GM21381 (cell line): ENCODE results near the gene SLC22A14.
"Not testable (repeated sequence)": the region's sequence is repeated elsewhere in the genome, so short reads cannot be mapped to it uniquely, and the experiment has no call there.

ENCODE experiments used
- ATAC-seq: cut with Tn5 transposase; IDR thresholded peaks from one replicate; pipeline ENCODE4 v1.9.1; 2021; ENCODE audit warnings: mild to moderate bottlenecking, moderate library complexity; ENCODE audit not compliant: unreplicated experiment

Gene SLC22A14

DNA sequence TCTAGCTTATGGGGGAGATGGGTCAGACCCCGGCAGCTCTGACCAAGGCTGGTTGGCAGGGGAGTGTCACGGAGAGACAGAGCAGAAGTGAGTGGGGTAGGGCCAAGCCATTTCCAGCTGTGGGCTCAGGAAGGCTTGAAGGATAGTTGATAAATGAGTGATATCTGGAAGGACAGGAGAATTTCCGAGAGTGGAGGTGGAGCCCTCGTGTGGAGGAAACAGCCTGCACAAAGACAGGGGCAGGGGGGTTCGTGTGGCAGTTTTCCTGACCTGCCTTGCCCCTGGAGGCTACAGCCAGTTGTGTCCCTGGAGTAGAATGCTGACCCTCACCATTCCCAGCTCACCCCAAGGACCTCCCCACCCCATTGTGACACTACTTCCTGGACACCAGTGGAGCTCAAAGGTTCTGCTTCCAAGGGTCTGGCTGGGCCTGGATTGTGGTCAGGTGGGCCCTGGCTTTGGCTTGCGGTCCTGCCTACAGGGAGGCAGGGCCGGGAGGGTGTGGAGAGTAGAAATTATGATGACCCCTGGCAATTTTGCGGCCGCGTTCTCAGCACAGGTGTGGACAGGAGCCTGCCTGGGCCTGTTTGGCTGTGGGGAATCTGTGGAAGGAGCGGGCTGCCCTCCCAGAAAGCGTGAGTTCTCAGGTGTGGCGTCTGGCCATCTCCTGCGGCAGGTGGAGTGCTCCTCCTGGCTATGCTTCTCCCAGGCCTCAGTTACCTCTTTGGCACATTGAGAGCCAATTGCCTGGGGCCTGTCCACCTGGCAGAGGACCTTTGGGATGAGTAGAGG is at the start of gene SLC22A14:
Gene SLC22A14, plus strand, starts transcription at position 400 of the 792 bp plus-strand sequence. CDS start 23,733 bp downstream, outside the sequence.
- ATAC-seq: no peak

GRCh38 chr3:38232701-38233100 is 49.4 kb upstream of the SLC22A14 start:
- ATAC-seq: no peak

- no peak for ATAC-seq
These were observed 46.6 kb upstream of the SLC22A14 start for GRCh38 chr3:38235466-38235865.

DNA sequence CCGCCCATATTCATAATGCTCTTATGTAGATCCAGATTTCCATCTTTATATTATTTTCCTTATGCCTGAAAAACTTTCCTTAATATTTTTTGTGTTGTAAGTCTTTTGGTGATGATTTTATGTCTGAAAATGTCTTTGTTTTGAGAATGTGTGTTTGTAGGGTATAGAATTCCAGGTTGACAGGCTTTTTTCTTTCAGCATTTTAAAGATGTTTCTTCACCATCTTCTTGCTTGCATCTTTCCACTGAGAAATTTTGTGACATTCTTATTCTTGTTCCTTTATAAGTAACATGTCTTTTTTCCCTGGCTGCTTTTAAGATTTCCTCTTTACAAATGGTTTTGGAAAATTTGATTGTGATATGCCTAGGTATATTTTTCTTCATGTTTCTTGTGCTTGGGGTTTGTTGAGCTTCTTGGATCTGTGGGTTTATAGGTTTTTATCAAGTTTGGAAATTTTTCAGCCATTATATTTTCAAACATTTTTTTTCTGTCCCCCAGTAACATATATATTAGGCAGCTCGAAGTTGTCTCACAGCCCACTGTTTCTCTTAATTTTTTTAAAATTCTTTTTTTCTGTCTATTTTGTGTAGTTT is 43.6 kb upstream of the SLC22A14 start:
- ATAC-seq: no peak

DNA sequence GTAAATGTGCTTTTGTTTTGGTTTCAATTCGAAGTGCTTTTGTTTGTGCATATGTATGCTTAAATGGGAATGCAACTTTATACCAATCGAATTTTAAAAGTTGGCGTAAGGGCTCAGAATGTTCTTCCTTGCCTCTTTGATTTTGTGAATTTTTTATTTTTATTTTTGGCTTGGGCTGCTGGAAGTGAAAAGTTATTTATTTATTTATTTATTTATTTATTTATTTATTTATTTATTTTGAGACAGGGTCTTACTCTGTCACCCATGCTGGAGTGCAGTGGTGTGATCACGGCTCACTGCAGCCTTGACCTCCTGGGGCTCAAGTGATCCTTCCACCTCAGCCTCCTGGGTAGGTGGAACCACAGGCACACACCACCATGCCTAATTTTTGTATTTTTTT is 39.3 kb upstream of the SLC22A14 start:
- ATAC-seq: not testable (repeated sequence)

DNA sequence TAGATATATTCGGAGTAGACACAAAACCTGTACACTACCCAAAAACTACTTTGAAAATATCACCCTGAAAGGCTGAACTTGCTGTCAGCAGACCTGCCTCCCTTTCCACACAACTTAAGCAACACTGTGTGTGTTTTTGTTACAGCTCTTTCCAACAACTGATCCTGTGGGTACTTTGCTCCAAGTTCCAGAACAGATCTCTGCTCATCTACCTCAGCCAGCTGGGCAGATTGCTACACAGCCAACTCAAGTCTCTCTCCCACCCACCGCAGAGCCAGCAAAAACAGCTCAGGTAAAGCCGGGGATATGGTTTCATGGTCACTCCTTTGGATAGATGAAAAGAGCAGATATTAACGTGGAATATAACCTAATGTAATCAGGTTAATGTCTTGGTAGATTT is 36.2 kb upstream of the SLC22A14 start:
- ATAC-seq: no peak

GRCh38 chr3:38247366-38248035 is 34.6 kb upstream of the SLC22A14 start:
- no peak for ATAC-seq

DNA sequence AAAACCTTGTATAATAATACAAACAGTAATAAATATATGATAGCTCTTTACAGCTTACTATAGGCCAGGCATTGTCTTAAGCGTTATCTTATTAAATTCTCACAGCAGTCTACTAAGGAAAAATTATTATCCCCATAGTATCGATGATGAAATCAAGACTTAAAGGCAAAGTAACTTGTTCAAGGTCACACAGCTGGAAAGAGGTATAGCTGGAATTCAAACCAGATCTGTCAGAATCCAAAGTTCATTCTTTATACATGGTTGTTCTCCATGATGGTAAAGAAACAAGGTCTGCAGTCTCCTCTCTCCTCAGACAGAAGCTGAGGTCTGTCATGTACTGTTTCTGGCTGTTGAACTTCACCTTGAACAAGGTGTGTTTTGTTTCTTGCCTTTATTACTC is 31.9 kb upstream of the SLC22A14 start:
- ATAC-seq: no peak

- ATAC-seq: no peak
These were observed 30.9 kb upstream of the SLC22A14 start for GRCh38 chr3:38251197-38251596.

GRCh38 chr3:38253704-38254103 is 28.4 kb upstream of the SLC22A14 start:
- no peak for ATAC-seq

- no peak for ATAC-seq
These were observed 27.2 kb upstream of the SLC22A14 start for GRCh38 chr3:38254872-38255271.

DNA sequence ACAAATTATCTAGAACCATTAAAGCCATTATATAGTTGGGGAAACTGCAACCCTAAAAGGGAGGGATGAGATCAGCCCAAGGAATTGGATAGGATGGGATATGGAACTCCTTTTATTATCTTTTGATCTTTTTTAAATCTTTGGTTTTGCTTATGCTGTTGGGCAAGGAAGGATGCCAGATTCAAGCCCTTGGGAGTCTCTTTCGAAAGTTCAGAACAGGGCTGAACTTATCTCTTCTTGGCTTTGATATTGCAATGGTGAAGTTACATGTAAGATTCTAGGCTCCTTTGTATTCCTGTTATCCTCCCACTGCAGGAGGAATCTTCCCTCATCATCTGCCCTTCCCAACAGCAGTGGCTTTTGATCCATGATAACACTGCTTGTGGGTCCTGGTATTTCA is 26.5 kb upstream of the SLC22A14 start:
- no peak for ATAC-seq

- no peak for ATAC-seq
These were observed 24.5 kb upstream of the SLC22A14 start for GRCh38 chr3:38257583-38257982.

- no peak for ATAC-seq
These were observed 21.6 kb upstream of the SLC22A14 start for GRCh38 chr3:38260474-38260873.

- no peak for ATAC-seq
These were observed 17.7 kb upstream of the SLC22A14 start for GRCh38 chr3:38264353-38264771.

GRCh38 chr3:38264779-38265178 is 17.3 kb upstream of the SLC22A14 start:
- no peak for ATAC-seq

GRCh38 chr3:38265604-38266307 is 16.3 kb upstream of the SLC22A14 start, which contains the start of gene SLC22A13:
SLC22A13 (plus strand) TSS chr3:38265812; CDS start chr3:38265861, 49 bp downstream.
- no peak for ATAC-seq

DNA sequence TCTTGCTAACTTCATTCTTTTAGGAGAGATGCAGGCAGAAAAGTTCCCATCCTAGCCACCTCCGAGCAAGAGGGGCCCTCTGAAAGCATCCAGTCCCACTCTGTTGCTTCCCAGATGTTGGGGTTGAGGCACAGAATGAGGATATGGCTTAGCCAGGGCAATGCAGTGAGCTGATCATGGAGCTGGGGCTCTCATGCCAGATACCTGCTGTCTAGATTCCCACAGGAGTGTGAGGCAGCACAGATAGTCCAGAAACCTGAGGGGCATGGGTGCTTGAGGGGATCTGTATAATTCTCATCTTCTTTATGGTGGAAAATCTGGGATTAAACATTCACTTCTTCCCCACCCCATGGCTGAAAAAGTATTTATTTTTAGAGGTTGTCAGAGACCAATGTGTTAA is 15.3 kb upstream of the SLC22A14 start:
- ATAC-seq: no peak

- no peak for ATAC-seq
These were observed 14.4 kb upstream of the SLC22A14 start for GRCh38 chr3:38267662-38268061.

GRCh38 chr3:38268087-38268486 is 14.0 kb upstream of the SLC22A14 start:
- no peak for ATAC-seq

DNA sequence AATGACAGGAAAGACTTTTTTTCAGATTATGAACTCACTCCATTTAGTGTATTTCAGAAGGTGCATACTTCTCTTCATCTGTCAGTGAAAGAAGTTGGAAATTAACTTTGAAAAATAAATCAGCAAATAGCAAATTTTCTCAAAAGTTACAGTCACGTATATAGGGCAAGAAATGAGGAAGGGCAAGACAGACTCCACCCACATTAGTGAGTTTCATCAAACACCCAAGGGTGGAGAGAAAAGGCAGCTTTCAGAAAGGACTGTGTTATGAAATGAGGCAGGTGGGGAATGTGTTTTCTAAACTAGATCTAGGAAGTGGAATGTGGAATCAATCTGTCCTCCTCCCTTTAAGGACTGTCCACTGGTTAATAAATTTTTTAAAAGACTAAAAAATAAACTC is 13.6 kb upstream of the SLC22A14 start:
- no peak for ATAC-seq
